BLaER1 (cell line): ENCODE results near the gene MT1X.
A peak's percentile ranks its signal among the peaks of the same experiment; 100 is the strongest.
"Not testable (repeated sequence)": the region's sequence is repeated elsewhere in the genome, so short reads cannot be mapped to it uniquely, and the experiment has no call there.

Experiments
- H3K27ac ChIP-seq: shearing (Covaris generic); formaldehyde crosslinking; 2 replicates; pipeline ENCODE4 v1.8.1; 2022
- H3K27me3 ChIP-seq: shearing (Covaris generic); formaldehyde crosslinking; 2 replicates; pipeline ENCODE4 v1.8.1; 2022
- H3K36me3 ChIP-seq: shearing (Covaris generic); formaldehyde crosslinking; 2 replicates; pipeline ENCODE4 v1.8.1; 2022
- H3K4me1 ChIP-seq: shearing (Covaris generic); formaldehyde crosslinking; 2 replicates; pipeline ENCODE4 v1.8.1; 2022
- H3K4me2 ChIP-seq: shearing (Covaris generic); formaldehyde crosslinking; 2 replicates; pipeline ENCODE4 v1.8.1; 2022
- H3K4me3 ChIP-seq: shearing (Covaris generic); formaldehyde crosslinking; 2 replicates; pipeline ENCODE4 v1.8.1; 2022
- H3K9ac ChIP-seq: shearing (Covaris generic); formaldehyde crosslinking; 2 replicates; pipeline ENCODE4 v1.8.1; 2022
- H3K9me3 ChIP-seq: shearing (Covaris generic); formaldehyde crosslinking; 2 replicates; pipeline ENCODE4 v1.8.1; 2022
- H4K20me1 ChIP-seq: shearing (Covaris generic); formaldehyde crosslinking; 2 replicates; pipeline ENCODE4 v1.8.1; 2022
- Cebpa-rat ChIP-seq: shearing (Covaris generic); IDR thresholded peaks from 2 replicates; pipeline ENCODE4 v1.8.1; 2022

Gene MT1X

GRCh38 chr16:56652600-56652999 lies 29.7 kb upstream of the MT1X start:
- H4K20me1 ChIP-seq: no peaks in the 10 kb centered on the region
- peaks cover 16% of the 10 kb centered on the region for H3K4me1 ChIP-seq
- peaks cover 41% of the 10 kb centered on the region for H3K27me3 ChIP-seq
- no peak for TF ChIP-seq Cebpa-rat
- H3K36me3 ChIP-seq: no peaks in the 10 kb centered on the region
- no peaks in the 10 kb centered on the region for H3K9me3 ChIP-seq
- no peak overlapping the region for H3K27ac ChIP-seq
- H3K4me3 ChIP-seq: no peak overlapping the region
- H3K9ac ChIP-seq: no peak overlapping the region
- H3K4me2 ChIP-seq: 0 out of 2 replicates have a peak overlapping the region, but pooled peaks have one; percentile 4

- H3K27ac ChIP-seq: no peak overlapping the region
- peak overlapping the region; percentile 4; the same call in 1 of the 2 replicates for H3K4me2 ChIP-seq
- no peaks in the 10 kb centered on the region for H4K20me1 ChIP-seq
- peaks cover 41% of the 10 kb centered on the region for H3K27me3 ChIP-seq
- no peaks in the 10 kb centered on the region for H3K36me3 ChIP-seq
- no peak overlapping the region for H3K9ac ChIP-seq
- no peak for TF ChIP-seq Cebpa-rat
- no peaks in the 10 kb centered on the region for H3K9me3 ChIP-seq
- no peak overlapping the region for H3K4me3 ChIP-seq
- H3K4me1 ChIP-seq: peaks cover 22% of the 10 kb centered on the region
These were observed 29.1 kb upstream of the MT1X start for GRCh38 chr16:56653218-56653617.

- H3K27me3 ChIP-seq: peaks cover 65% of the 10 kb centered on the region
- H3K36me3 ChIP-seq: no peaks in the 10 kb centered on the region
- H3K4me1 ChIP-seq: peaks cover 34% of the 10 kb centered on the region
- peak within 1 kb of the TSS; percentile 72 for H3K4me3 ChIP-seq
- H3K9me3 ChIP-seq: no peaks in the 10 kb centered on the region
- no peaks in the 10 kb centered on the region; the same call in 1 of the 2 replicates for H4K20me1 ChIP-seq
- H3K27ac ChIP-seq: no peak within 1 kb of the TSS
- TF ChIP-seq Cebpa-rat: no peak
- peak within 1 kb of the TSS; percentile 93 for H3K4me2 ChIP-seq
- H3K9ac ChIP-seq: peak within 1 kb of the TSS; percentile 35; the same call in 1 of the 2 replicates
These were observed 24.5 kb upstream of the MT1X start, which contains the start of gene MT1F for GRCh38 chr16:56657555-56658326. MT1F (plus strand) TSS chr16:56657959; CDS start chr16:56658059, 100 bp downstream.

GRCh38 chr16:56658327-56658875 lies 23.9 kb upstream of the MT1X start:
- H3K9ac ChIP-seq: peak overlapping the region; percentile 35; the same call in 1 of the 2 replicates
- H3K4me3 ChIP-seq: peak overlapping the region; percentile 72
- H3K9me3 ChIP-seq: no peaks in the 10 kb centered on the region
- no peaks in the 10 kb centered on the region for H3K36me3 ChIP-seq
- H3K4me2 ChIP-seq: peak overlapping the region; percentile 93
- H3K27me3 ChIP-seq: peaks cover 70% of the 10 kb centered on the region
- H3K27ac ChIP-seq: no peak overlapping the region
- H4K20me1 ChIP-seq: no peaks in the 10 kb centered on the region; the same call in 1 of the 2 replicates
- peaks cover 31% of the 10 kb centered on the region for H3K4me1 ChIP-seq
- no peak for TF ChIP-seq Cebpa-rat

GRCh38 chr16:56662357-56663354 lies 19.6 kb upstream of the MT1X start:
- Histone ChIP-seq H3K4me2 (peak overlapping the region; percentile 61), H3K27me3 (peaks cover 100% of the 10 kb centered on the region), H3K27ac (no peak overlapping the region), H4K20me1 (peaks cover 7% of the 10 kb centered on the region), H3K4me1 (peaks cover 28% of the 10 kb centered on the region), H3K36me3 (no peaks in the 10 kb centered on the region), H3K9ac (no peak overlapping the region), H3K4me3 (peak overlapping the region; percentile 51), H3K9me3 (no peaks in the 10 kb centered on the region)
- no peak for TF ChIP-seq Cebpa-rat

- H4K20me1 ChIP-seq: peaks cover 26% of the 10 kb centered on the region
- peaks cover 32% of the 10 kb centered on the region for H3K4me1 ChIP-seq
- H3K36me3 ChIP-seq: no peaks in the 10 kb centered on the region
- H3K9me3 ChIP-seq: no peaks in the 10 kb centered on the region
- H3K27me3 ChIP-seq: peaks cover 100% of the 10 kb centered on the region
- no peak overlapping the region for H3K4me2 ChIP-seq
- H3K27ac ChIP-seq: no peak overlapping the region
- no peak overlapping the region for H3K9ac ChIP-seq
- no peak for TF ChIP-seq Cebpa-rat
- no peak overlapping the region for H3K4me3 ChIP-seq
These were observed 17.8 kb upstream of the MT1X start for GRCh38 chr16:56664506-56664905.

- not testable (repeated sequence) for H3K36me3 ChIP-seq, H3K27ac ChIP-seq, H3K4me2 ChIP-seq, H3K9ac ChIP-seq, H3K9me3 ChIP-seq, H3K4me3 ChIP-seq
- H4K20me1 ChIP-seq: peaks cover 36% of the 10 kb centered on the region
- peaks cover 40% of the 10 kb centered on the region for H3K4me1 ChIP-seq
- H3K27me3 ChIP-seq: peaks cover 100% of the 10 kb centered on the region
These were observed 16.7 kb upstream of the MT1X start for GRCh38 chr16:56665286-56666261.

- H3K27ac ChIP-seq: no peak within 1 kb of the TSS
- no peak within 1 kb of the TSS for H3K9ac ChIP-seq
- no peaks in the 10 kb centered on the region for H3K36me3 ChIP-seq
- H3K4me3 ChIP-seq: peak within 1 kb of the TSS; percentile 34
- no peak for TF ChIP-seq Cebpa-rat
- H3K9me3 ChIP-seq: no peaks in the 10 kb centered on the region
- peak within 1 kb of the TSS; percentile 76 for H3K4me2 ChIP-seq
- peaks cover 44% of the 10 kb centered on the region for H3K4me1 ChIP-seq
- peaks cover 100% of the 10 kb centered on the region for H3K27me3 ChIP-seq
- peaks cover 39% of the 10 kb centered on the region for H4K20me1 ChIP-seq
These were observed 14.4 kb upstream of the MT1X start, which contains the start of gene MT1G for GRCh38 chr16:56667581-56668571. MT1G (minus strand) TSS chr16:56668065; CDS start chr16:56667993, 72 bp downstream.
